ENCODE data around the gene FXR1. TPM values are rescaled to one million over a fixed set of nuclear protein-coding genes. Genes with fewer than 3 reads are reported as not detected.

FXR1 gene
- total and polyA plus RNA-seq, 2 of the 4 experiments (the other 2 are of a cell fraction) = 110 to 182 TPM

DNA sequence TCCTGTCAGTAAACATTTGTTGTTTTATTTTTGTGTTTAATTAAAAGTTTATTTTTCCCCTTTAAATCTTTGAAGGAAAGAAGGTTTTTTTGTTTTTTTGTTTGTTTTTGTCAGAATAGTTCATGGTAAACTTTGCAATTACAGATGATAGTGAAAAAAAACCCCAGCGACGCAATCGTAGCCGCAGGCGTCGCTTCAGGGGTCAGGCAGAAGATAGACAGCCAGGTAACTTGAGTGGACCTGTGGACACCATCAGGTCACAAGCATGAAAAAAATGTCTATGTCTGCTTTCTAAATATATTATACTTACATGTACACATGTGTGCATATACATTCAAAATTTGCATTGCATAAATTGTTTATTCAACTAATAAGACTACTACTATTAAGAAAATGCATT lies 58.5 kb downstream of the FXR1 start:
- no peaks in the 10 kb centered on the region for H3K27me3 ChIP-seq (ENCODE audit: control insufficient read depth, insufficient read depth, low read length)
- H3K9me3 ChIP-seq (ENCODE audit: control insufficient read depth, insufficient read depth, low read length) = no peaks in the 10 kb centered on the region
- peaks cover 23% of the 10 kb centered on the region for H3K36me3 ChIP-seq (ENCODE audit: control insufficient read depth, insufficient read depth, low read length)
- no peak overlapping the region for H3K9ac ChIP-seq (ENCODE audit: low read depth, low read length)
- no peak overlapping the region for H2AFZ ChIP-seq (replicated peaks; ENCODE audit: low read length, poor library complexity)
- H3K4me1 ChIP-seq (ENCODE audit: control insufficient read depth, insufficient read depth, low read length) = no peaks in the 10 kb centered on the region
- no peak overlapping the region for H4K91ac ChIP-seq (ENCODE audit: insufficient read depth, low read depth, low read length)
- H3K14ac ChIP-seq (replicated peaks; ENCODE audit: low read depth, low read length) = no peak overlapping the region
- 0 out of 2 replicates have a peak, but pooled peaks cover 4% of the 10 kb centered on the region for H3K9me1 ChIP-seq (ENCODE audit: insufficient read depth, low read length)
- no peak overlapping the region for H3K4ac ChIP-seq (ENCODE audit: low read depth, low read length)
- H3K18ac ChIP-seq (ENCODE audit: low read depth, low read length) = no peak overlapping the region
- H2BK15ac ChIP-seq (ENCODE audit: low read depth, low read length) = no peak overlapping the region
- BruUV-seq (replicated peaks) = no TSS peak
- no peak overlapping the region for H2AK5ac ChIP-seq (ENCODE audit: low read depth, low read length)
- H3K4me3 ChIP-seq (ENCODE audit: insufficient read depth, low read depth, low read length) = no peak overlapping the region
- DNase-seq = no peak
- ChIA-PET CTCF (no interaction called here), POLR2A (ENCODE audit: unreplicated experiment) (interaction anchor here (0.6 kb wide), 1 partner anchor 10 kb away, joined by 4 read pairs; no protein-coding TSS in a partner anchor)
- no peak overlapping the region for H2AK9ac ChIP-seq (replicated peaks; ENCODE audit: low read depth, low read length, poor library complexity)
- H3K56ac ChIP-seq (ENCODE audit: extremely low read depth, insufficient read depth, low read length) = no peak overlapping the region
- in situ Hi-C loops (cut with MboI; ENCODE audit: low sequenced_read_pairs) = loop anchor here (25.0 kb wide), 1 partner anchor 1384 kb away; no protein-coding TSS in a partner anchor
- H2BK5ac ChIP-seq (ENCODE audit: low read depth, low read length, poor library complexity, severe bottlenecking) = no peak overlapping the region
- no peak for TF ChIP-seq MAZ (IDR thresholded peaks at IDR 0.05; ENCODE audit: borderline replicate concordance, low read depth, low read length)
- TF ChIP-seq, protein P1, sequence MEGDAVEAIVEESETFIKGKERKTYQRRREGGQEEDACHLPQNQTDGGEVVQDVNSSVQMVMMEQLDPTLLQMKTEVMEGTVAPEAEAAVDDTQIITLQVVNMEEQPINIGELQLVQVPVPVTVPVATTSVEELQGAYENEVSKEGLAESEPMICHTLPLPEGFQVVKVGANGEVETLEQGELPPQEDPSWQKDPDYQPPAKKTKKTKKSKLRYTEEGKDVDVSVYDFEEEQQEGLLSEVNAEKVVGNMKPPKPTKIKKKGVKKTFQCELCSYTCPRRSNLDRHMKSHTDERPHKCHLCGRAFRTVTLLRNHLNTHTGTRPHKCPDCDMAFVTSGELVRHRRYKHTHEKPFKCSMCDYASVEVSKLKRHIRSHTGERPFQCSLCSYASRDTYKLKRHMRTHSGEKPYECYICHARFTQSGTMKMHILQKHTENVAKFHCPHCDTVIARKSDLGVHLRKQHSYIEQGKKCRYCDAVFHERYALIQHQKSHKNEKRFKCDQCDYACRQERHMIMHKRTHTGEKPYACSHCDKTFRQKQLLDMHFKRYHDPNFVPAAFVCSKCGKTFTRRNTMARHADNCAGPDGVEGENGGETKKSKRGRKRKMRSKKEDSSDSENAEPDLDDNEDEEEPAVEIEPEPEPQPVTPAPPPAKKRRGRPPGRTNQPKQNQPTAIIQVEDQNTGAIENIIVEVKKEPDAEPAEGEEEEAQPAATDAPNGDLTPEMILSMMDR (conservative IDR thresholded peaks at IDR 0.05; ENCODE audit: low read depth, low read length) = no peak
- no peak for TF ChIP-seq SMC3 (IDR thresholded peaks at IDR 0.05; ENCODE audit: low read depth, low read length)
- no peak for TF ChIP-seq RAD21 (IDR thresholded peaks at IDR 0.05; ENCODE audit: low read length)
- no peak for TF ChIP-seq MAFK (IDR thresholded peaks at IDR 0.05; ENCODE audit: low read depth, low read length)
- no peak for TF ChIP-seq RFX5 (IDR thresholded peaks at IDR 0.05; ENCODE audit: low read depth, low read length)
- no peak for TF ChIP-seq NFE2L2 (IDR thresholded peaks at IDR 0.05; ENCODE audit: low read depth, low read length)
- no peak for TF ChIP-seq CEBPB (IDR thresholded peaks at IDR 0.05; ENCODE audit: low read depth, low read length)
- no peak for TF ChIP-seq MXI1 (IDR thresholded peaks at IDR 0.05; ENCODE audit: borderline replicate concordance, low read depth, low read length)
- H2BK120ac ChIP-seq (ENCODE audit: low read depth, low read length) = no peak overlapping the region
- no peak overlapping the region for H2BK20ac ChIP-seq (ENCODE audit: low read depth, low read length)
- no peak for ATAC-seq (ENCODE audit: low read depth)
- intact Hi-C loops (cut with micrococcal nuclease) = loop anchor here (5.0 to 10.0 kb wide), 2 partner anchors 39 to 356 kb away; no protein-coding TSS in a partner anchor
- no peak overlapping the region for H3K23ac ChIP-seq (ENCODE audit: low read depth, low read length)
- no peak overlapping the region for H3K27ac ChIP-seq (ENCODE audit: insufficient read depth, low read length)
- no peak overlapping the region for H3K4me2 ChIP-seq (ENCODE audit: low read depth, low read length)
- dilution Hi-C loops (cut with HindIII; ENCODE audit: low sequenced_read_pairs, unreplicated experiment) = no loop called here
- WGBS, 2 experiments (ENCODE audit: extremely low coverage in 2 of 2, insufficient read length in 1 of 2) = no CpG with 5 or more reads among the region's 6 CpGs
- no peak overlapping the region for H4K5ac ChIP-seq (ENCODE audit: low read depth, low read length)
- H3K79me1 ChIP-seq (ENCODE audit: low read depth in 1 of 2, low read length in 2 of 2) = peaks cover 5 to 13% of the 10 kb centered on the region in 2 experiments; a peak in 2 of 4 replicates
- H4K20me1 ChIP-seq (ENCODE audit: insufficient read depth, low read length) = no peaks in the 10 kb centered on the region
- no peak overlapping the region for H4K8ac ChIP-seq (ENCODE audit: low read depth in 2 of 2, low read length in 2 of 2)
